Prostate gland (tissue), 2 donors: ENCODE measurements around the gene IRGQ. TPM values are rescaled to one million over a fixed set of nuclear protein-coding genes. Genes with fewer than 3 reads are reported as not detected.
A peak's percentile ranks its signal among the peaks of the same experiment; 100 is the strongest.

Experiments
- DNase-seq: peaks from one replicate; pipeline ENCODE4 v3.0.0-alpha.2; 2019; ENCODE audit warnings: low spot score
- H3K27ac ChIP-seq, 2 donors: fragments of 200-600 bp; sonication (generic); 2 replicates each; pipeline ENCODE4 v1.5.1; 2017 to 2019
- H3K27me3 ChIP-seq: fragments of 200-600 bp; sonication (generic); replicated peaks from 2 replicates; pipeline ENCODE4 v1.5.1; 2019; ENCODE audit not compliant: insufficient read depth
- H3K36me3 ChIP-seq, 2 donors: fragments of 200-600 bp; sonication (generic); 1 replicate in 1 of 2; 2 replicates in 1 of 2; pipeline versions ENCODE4 v1.5.1 to v1.8.1; 2017 to 2019
- H3K4me1 ChIP-seq: fragments of 200-600 bp; sonication (generic); replicated peaks from 2 replicates; pipeline ENCODE4 v1.5.1; 2019
- H3K4me3 ChIP-seq, 2 donors: fragments of 200-600 bp; sonication (generic); 2 replicates each; pipeline ENCODE4 v1.5.1; 2017 to 2019
- H3K9me3 ChIP-seq: fragments of 200-600 bp; sonication (generic); 2 replicates; pipeline ENCODE4 v1.5.1; 2017
- CTCF ChIP-seq, 4 experiments: fragments of 200-600 bp in 2 of 4; fragments of 450-650 bp in 2 of 4; sonication (generic) in 2 of 4; IDR thresholded peaks; 1 replicate in 3 of 4; 2 replicates in 1 of 4; pipeline ENCODE4 v1.5.1; 2016 to 2019; ENCODE audit warnings: antibody characterized with exemption in 4 of 4, mild to moderate bottlenecking in 2 of 4, moderate library complexity in 2 of 4
- POLR2A ChIP-seq: fragments of 450-650 bp; IDR thresholded peaks from one replicate; pipeline ENCODE4 v1.6.1; 2016; ENCODE audit warnings: antibody characterized with exemption, mild to moderate bottlenecking
- POLR2AphosphoS5 ChIP-seq: sonication (generic); formaldehyde crosslinking; IDR thresholded peaks from one replicate; pipeline ENCODE4 v1.6.1; 2017; ENCODE audit warnings: antibody characterized with exemption
- WGBS: methylation state at CpG from one replicate; pipeline ENCODE4 v1.1.5; 2018; 5-methylcytosine and 5-hydroxymethylcytosine counted together
- intact Hi-C: fragments of 100-400 bp; cut with DNase I; formaldehyde crosslinking; loops from one replicate; pipeline ENCODE4 v1.14.2; 2022
- total RNA-seq, 2 donors: library from RNA; depleted of rRNA; stranded (reverse); fragments of >200 nt; gene quantifications; one replicate each; pipeline ENCODE4 v1.1.0, GENCODE V29; 2016

Gene IRGQ
- total RNA-seq, 2 donors from 2014 or later = 28.3 to 30.4 TPM

- 89% methylated on average over 5 of the region's 5 CpGs for WGBS
- H3K27ac ChIP-seq = no peak overlapping the region
- no peaks in the 10 kb centered on the region for H3K36me3 ChIP-seq
- no peaks in the 10 kb centered on the region for H3K4me1 ChIP-seq
- no peaks in the 10 kb centered on the region for H3K27me3 ChIP-seq
- H3K4me3 ChIP-seq = no peak overlapping the region
- H3K9me3 ChIP-seq = no peaks in the 10 kb centered on the region
- TF ChIP-seq CTCF (IDR thresholded peaks at IDR 0.05) = no peak
- no peak for TF ChIP-seq POLR2A
- TF ChIP-seq POLR2AphosphoS5 = no peak
- DNase-seq = no peak
- intact Hi-C loops = no loop called here
Observed at GRCh38 chr19:43631491-43631890, 35.6 kb upstream of the IRGQ start.

- no peak for TF ChIP-seq POLR2A
- TF ChIP-seq POLR2AphosphoS5 = no peak
- TF ChIP-seq CTCF (IDR thresholded peaks at IDR 0.05) = no peak
- H3K27ac ChIP-seq = no peak overlapping the region
- no peaks in the 10 kb centered on the region for H3K36me3 ChIP-seq
- H3K9me3 ChIP-seq = no peaks in the 10 kb centered on the region
- no peaks in the 10 kb centered on the region for H3K4me1 ChIP-seq
- intact Hi-C loops = no loop called here
- no peak overlapping the region for H3K4me3 ChIP-seq
- H3K27me3 ChIP-seq = no peaks in the 10 kb centered on the region
- WGBS = 94% methylated on average over 3 of the region's 3 CpGs
- no peak for DNase-seq
Observed at GRCh38 chr19:43628646-43629326, 32.9 kb upstream of the IRGQ start.

- 78% methylated on average over 17 of the region's 17 CpGs for WGBS
- DNase-seq = no peak
- Histone ChIP-seq H3K36me3 (no peaks in the 10 kb centered on the region), H3K4me1 (no peaks in the 10 kb centered on the region), H3K27ac (no peak overlapping the region), H3K27me3 (no peaks in the 10 kb centered on the region), H3K4me3 (no peak overlapping the region), H3K9me3 (no peaks in the 10 kb centered on the region)
- TF ChIP-seq POLR2A = no peak
- intact Hi-C loops = no loop called here
Observed at GRCh38 chr19:43626838-43627237, 30.9 kb upstream of the IRGQ start.

GRCh38 chr19:43625918-43626579 is 30.1 kb upstream of the IRGQ start:
- H3K9me3 ChIP-seq = no peaks in the 10 kb centered on the region
- H3K36me3 ChIP-seq = no peaks in the 10 kb centered on the region
- TF ChIP-seq CTCF (IDR thresholded peaks at IDR 0.05) (no peak), POLR2AphosphoS5 (no peak), POLR2A (no peak)
- 83% methylated on average over 32 of the region's 32 CpGs for WGBS
- H3K4me1 ChIP-seq = no peaks in the 10 kb centered on the region
- no peak overlapping the region for H3K27ac ChIP-seq
- no peak overlapping the region for H3K4me3 ChIP-seq
- DNase-seq = no peak
- intact Hi-C loops = no loop called here
- no peaks in the 10 kb centered on the region for H3K27me3 ChIP-seq

GRCh38 chr19:43624933-43625332 is 29.0 kb upstream of the IRGQ start:
- DNase-seq = no peak
- WGBS = 39% methylated on average over 30 of the region's 30 CpGs

More at GRCh38 chr19:43624933-43625332, 29.0 kb upstream of the IRGQ start:
- Histone ChIP-seq H3K9me3 (no peaks in the 10 kb centered on the region), H3K4me3 (no peak overlapping the region), H3K27ac (no peak overlapping the region), H3K4me1 (no peaks in the 10 kb centered on the region), H3K36me3 (no peaks in the 10 kb centered on the region), H3K27me3 (no peaks in the 10 kb centered on the region)
- intact Hi-C loops = no loop called here
- TF ChIP-seq CTCF (IDR thresholded peaks at IDR 0.05) = peak in 1 of 4 experiments; percentile 5
- no peak for TF ChIP-seq POLR2A
